Stimulated activated CD4-positive, alpha-beta T cell treated with anti-CD3 and anti-CD28 coated beads, Interleukin-12 subunit alpha, Interleukin-12 subunit beta, amount 100 ng/mL, for 4 hours (primary cell): Measurements from ENCODE around the gene POC1B.

Experiments used
- DNase-seq: peaks from one replicate; pipeline ENCODE4 v3.0.0-alpha.2; 2020

The POC1B gene

DNA sequence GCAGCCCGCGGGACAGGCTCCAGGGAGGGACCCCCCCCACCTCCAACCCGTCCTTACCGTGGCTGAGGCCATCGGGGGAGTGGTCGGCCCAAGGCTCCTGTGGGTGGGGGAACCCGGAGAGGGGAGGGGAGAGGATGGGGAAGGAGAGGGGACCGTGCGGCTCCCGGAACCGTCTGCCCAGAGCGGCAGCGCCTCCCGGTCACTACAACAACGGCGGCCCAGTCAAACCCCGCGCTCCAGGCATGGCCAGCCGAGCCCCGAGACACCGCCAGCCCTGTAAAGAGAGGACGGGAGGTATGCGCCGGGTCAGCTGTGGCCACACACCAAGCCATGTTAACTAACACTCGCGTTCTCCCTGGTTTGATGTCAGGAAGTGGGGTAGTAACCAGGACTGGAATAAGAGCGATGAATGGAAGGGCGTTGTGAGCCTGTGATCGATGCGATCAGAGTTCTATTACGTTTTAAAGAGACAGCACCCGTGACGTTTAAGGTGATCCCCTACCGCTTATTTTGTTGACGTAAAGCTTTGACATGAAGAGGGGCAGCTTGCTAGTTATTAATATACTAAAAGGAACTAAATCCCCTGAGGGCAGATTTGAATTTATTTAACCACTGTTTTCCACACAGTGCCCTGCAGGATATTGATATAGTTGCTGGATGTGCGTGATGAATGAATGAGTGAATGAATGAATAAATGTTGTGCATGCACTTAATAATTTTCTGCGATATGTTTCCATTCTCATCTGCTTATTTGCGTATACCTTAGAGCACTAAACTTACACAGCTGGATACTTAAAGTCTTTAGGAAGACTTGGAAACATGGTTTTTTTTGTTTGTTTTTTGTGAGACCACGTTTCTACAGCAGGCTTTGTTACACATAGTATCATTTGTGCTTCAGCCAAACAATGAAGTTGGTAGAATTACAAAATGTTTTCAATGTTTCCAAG is at the start of gene POC1B:
Gene POC1B, minus strand, starts transcription at position 224 of the 947 bp plus-strand sequence. Its CDS starts 152 bp downstream, at position 72.
- DNase-seq: peak; percentile 75

DNA sequence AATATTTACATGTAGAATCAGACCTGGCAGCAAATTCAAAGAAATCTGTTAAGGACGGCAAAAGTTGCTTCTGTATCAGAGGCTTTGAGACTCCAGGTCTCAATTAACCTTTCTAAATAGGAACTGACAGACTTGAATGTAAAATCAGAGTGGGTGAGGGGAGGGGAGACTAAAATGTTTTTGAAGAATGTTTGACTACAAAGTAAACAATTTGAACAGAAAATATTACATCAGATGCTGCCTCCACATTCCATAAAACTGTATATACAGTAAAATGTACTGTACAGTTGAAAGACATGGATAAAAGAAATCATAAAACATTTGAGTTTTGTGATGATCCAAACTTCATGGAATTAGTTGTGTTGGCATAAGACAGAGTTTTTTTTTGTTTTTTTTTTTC is 49.5 kb upstream of the POC1B start:
- no peak for DNase-seq

DNA sequence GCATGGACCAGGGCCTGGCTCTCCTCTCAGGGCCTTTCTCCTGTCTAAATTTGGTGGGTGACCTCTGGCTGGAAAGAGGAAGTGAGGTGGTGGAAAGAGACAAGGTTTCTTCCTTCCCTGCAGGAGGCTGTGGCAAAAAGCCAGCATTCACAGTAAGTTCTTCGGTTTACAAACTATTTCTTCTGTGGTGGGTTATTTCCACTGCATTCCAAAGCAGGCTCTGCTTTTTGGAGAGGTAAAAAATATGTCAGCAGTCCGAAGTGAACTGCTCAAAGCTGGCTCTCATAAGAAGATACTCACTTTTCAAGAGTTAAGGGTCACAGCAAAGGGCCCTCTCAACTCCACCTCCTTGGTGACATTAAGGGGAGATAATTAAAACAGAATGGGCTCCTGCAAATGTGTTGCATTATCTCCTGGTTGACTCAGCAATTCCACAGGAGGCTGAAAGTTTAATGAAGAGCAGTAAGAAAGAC is 48.9 kb upstream of the POC1B start:
- DNase-seq: no peak

DNA sequence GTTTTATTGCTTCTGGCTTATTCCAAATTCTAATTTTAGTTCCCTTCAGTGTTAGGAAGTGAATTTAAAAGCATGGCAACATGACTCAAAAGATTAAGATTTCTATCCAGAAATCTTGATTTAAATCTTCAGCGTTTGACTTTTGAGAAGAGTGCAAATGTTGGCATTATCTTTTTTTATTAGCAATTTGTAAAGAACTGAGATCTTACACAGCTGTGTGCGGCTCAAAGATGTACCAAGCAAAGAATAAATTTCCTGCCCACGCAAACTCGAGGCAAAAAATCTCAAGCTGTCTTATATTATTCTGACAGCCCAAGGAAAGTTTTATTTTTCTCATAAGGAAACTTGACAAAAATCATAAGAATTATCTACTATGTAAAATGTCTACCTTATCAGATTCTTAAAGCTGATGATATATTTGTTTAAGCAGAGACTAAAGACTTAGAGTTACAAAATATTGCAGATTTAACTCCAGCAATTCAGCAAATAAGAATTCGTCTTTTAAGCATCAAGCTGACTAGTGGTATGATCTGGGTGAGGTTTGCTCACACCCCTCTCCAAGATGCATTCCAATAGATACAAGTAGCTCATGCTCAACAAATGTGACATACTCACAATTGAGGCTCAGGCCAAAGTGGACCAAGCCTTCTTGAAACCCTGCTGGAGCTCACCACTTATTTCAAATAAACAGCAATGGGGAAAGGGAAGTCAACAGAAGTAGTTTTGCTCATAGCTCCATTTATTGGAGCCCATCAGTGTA is 47.4 kb upstream of the POC1B start:
- DNase-seq: no peak

DNA sequence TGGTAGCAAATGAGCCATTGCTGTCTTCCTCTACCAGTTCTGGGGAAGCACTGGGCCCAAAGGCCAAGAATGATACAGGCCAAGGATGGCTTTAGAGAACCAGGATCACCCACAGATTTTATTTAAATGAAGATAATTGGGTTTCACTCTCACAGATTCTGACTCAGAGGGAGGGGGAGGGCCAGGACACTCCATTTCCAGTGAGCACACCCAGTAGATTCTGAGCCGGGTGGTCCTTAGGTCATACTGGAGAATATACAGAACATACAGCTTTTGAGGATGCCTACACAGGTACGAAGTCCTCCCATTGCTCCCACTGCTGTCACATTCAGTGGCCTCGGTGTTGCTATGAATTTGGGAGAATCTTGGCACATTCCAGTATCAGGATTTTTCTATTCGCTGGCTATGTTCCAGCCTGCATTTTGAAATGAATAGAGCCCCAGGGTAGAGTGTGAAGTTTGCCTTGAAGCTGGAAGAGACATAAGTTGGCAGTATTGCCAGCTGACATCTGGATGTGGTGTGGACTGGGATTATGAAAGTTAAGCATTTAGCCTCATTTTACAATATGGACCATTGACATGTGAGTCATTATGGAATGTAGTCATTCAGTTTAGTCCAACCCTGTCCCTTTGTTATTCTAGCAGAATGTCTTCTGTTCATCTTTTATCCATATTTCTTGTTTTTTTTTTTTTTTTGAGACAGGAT is 45.8 kb upstream of the POC1B start:
- no peak for DNase-seq

DNA sequence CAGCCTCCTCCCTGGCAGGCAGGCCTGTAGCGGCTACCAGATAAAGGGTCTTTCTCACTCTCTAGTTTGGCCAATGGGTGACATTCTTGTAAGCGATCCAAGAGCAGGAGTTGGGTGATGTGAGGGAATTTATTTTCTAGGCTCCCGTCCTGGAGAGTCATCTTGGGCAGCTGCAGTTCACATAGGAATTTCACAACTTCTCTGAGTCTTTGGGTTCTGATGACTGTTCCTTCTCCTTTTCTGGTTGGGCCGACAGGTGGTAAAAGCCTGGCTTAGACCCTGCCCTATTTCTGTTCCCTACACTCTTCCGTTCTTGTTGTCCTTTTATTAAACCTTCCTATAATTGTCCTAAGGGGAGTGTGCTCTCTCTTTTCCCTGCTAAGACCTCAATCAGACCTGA is 42.6 kb upstream of the POC1B start:
- no peak for DNase-seq

DNA sequence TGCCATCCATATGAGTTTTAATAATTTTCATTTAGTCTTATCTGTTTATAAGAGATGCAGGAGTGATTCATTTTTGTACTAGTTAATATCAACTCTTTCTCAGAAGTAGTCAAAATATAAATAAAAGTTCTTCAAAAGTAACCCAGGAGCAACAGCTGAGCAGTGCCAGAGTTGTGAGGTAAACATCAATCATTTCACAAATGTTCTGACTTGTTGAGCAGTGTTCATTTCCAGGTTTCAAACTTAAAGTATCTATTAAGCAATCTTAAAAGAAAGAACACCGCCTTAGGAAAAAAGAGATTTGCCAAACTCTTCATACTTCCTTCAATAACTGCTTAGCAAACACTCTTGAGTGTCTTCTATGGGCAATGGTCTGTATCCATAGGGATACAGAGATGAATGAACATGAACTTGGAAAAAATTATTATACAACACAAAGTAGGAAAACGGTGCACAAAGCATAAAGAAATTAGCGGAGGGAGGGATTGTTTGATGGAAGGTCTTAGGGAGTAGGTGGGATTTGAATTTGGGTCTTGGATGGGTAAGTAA is 41.9 kb upstream of the POC1B start:
- no peak for DNase-seq

DNA sequence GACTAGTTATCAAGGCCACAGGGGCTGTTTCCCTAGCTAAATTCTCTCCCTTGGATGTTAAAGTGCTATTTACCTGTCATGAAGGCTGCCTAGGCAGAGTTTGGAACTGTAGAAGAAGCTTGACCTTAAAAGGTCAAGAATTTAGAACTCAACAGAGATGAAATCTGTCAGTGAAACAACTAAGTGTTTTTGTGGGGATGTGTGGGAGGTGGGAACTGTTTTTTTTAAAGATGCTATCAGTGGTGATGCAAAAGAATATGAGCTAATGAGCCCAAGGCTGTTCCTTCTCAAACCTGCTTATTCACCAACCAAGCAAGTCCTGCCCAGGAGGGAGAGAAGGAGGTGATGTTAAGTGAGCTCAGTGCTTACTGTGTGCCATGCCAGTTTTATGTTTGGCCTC is 40.8 kb upstream of the POC1B start:
- no peak for DNase-seq

DNA sequence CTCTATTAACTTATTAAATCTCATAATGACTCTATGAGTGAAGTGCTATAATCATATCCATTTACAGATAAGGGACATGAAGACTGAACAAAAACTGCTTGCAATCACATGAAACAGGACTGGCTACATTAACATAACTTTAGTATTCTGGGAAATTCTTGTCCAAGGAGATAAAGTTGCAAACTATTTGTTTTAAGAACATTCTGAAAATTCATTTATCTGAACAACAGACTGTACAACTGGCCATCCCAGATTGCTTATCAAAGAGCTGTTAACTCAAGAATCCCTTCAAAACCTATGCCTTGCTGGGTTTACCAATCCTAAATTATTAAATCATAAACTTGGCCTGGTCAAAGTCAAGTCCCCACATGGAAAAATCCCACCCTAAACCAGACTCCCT is 39.2 kb upstream of the POC1B start:
- no peak for DNase-seq

DNA sequence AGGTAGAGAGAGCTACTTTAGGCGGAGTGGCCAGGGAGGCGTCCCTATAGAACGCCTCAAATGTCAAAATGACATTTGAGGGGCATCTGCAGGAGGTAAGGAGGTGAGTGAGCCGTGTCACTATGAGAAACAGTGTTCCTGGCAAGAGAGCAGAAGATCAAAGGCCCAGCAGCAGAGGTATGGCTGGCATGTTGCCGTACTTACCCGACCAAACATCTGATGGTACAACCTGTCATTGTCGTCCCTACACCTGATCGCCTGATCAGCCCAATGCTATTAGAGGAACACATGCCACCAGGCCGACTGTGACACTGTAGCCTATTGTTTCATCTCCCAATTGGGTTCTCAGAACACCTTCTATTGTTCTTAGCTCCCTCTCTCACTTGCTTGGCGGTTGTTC is 33.9 kb upstream of the POC1B start:
- no peak for DNase-seq

DNA sequence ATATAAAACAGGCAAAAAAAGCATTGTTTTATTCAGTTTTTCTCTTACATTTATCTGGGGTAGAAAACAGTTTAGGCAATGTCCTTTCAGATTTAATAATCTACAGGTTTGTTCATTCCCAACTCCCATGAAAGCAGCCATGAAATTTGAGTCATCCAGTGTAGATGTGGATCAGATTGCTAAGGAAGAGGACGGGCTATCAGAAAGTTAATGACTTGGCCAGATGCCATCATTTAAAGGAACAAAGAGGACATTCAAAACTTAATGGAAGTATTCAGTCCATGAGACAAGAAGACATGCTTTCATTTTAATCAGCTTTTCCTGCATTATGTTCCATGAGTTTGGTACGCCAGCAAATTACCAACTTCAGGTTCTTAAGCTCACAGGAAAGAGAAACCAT is 31.1 kb upstream of the POC1B start:
- no peak for DNase-seq

DNA sequence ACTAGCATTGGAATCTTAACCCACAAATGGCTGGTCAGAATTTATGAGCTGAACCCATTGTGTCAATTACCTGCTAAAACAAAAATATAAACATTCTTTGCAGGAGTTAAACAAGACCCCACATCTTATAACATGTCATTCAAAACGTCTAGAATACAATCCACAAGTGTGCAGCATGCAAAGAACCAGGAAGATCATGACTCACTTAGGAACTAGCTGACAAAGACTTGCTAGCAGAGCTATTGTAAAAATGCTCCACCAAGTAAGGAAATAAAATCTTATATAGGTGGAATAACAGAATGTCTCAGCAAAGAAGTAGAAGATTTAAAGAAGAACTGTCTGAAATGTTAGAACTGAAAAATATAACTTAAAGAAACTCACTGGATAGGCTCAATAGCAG is 26.5 kb upstream of the POC1B start:
- DNase-seq: no peak

DNA sequence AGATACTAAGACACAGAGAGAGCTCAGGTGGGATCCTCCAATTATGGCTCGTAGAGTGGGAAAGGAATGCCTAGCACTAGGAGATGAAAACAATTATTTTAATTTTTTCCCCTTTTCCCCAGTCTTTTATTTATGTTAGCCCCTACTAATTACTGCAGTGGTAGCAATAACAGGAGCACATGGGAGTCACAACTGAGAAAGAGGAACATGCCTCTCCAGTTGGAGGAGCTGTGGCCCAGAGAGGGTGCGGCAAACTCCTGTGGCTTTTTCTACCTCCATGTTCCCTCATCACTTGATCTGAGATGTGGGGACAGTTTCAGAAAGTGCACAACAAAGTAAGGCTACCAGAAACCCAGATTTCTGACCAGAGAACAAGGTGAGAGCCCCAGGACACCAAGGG is 25.9 kb upstream of the POC1B start:
- DNase-seq: no peak

DNA sequence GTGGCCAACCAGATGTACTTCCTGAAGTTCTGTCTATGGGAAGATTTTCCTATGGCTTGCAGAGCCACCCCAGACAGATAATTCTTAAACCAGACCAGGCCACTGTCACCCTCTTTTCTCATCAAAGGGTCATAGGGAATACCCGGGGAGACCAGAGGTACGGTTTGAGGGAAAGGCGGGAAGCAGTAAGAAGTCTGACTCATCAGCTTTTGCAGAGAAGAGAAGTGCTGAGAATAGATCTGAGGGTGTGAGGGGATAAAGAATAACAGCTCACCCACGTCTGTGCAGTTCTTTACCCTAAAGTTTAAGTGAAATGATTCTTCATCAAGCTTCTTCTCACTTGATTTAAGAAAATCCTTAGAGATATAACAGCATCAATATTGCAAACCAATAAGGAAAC is 21.3 kb upstream of the POC1B start:
- no peak for DNase-seq

DNA sequence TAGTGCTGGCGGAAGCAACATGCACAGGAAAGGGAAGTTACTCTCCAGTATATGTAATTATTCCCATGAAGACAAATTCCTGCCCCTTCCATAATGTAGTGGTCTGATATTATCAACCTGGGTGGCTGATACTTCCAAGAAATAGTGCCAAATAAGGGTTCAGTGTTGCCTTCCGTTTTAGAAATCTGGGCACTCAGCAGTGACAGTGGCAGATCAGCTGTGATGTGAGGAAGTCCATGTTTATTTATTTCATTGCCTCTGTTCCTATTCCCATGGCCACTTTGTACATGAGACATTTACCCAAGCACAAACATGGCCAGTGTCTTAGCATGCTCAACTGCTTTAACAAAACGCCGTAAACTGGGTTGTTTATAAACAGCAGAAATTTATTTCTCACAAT is 20.3 kb upstream of the POC1B start:
- DNase-seq: no peak

DNA sequence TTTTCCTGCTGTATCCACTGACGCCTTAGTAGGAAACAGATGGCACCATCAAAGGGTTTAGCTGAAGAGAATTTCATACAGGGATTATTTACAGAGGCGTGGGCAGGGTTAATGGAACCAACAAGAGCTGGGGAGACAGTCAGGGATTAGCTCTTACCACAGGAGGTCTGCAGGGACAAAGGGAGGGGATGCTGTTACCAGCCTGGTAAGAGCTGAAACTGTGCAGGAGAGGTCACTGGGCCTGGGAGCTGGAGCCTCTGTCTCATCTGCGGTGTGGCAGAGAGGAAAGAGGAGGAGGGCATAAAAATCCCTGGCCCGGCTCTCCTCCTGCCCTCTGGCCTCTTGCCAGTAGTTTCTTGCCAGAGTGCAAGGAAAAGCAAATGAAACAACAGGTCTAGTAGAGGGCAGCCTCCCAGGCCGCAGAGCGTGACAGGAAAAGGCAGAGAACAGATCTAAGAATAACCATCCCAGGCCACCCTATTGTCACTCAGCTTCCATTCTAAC is 18.9 kb upstream of the POC1B start:
- no peak for DNase-seq

DNA sequence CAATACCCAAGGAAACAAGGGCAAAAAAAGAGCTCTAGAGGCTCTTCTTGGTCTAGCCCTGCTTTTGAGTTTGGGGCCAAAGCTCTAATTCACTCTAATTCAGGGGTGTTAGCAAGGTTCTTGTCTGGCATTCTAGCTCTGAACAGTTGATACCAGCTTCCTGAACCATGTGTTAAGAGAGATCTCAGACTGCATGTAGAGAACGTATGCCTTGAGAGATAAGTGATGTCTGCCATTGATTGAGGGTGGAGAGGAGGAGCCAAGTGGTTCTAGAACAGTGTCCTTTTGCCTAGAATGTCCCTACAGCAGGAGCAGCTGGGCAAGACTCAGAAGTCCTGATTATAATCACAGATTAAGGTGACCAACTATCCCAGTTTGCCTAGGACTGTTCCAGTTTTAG is 18.2 kb upstream of the POC1B start:
- DNase-seq: no peak

DNA sequence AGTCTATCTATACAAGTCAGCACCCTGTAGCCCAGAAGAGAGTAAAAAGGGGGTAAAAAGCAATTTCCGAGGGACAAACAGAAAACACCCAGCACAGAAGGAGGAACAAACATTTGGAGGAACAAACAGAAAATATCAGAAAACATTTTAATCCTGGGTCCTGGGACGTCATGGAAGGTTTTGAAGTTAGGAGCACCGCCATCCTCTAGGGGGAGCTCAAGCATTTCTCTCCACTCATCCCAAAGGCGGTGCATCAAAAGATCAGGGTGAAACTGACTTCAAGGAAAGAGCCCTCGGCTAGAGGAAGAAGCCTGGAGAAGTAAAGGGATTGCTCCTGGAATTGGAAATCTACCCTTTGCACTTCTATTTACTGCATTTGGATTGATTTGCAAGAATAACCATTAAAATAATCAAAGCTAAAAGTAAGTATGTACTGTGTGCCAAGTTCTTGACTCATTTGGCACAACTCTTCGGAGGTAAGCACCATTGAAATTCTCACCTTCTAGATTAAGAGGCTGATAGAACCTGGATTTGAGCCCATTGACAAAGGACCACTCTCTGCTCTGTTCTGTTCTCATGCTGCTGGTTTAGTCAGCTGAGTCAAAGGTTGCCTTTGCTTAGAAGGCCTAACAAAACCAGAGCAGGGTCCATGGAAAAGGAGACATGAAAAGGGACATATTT is 17.2 kb upstream of the POC1B start:
- DNase-seq: peak; percentile 48

DNA sequence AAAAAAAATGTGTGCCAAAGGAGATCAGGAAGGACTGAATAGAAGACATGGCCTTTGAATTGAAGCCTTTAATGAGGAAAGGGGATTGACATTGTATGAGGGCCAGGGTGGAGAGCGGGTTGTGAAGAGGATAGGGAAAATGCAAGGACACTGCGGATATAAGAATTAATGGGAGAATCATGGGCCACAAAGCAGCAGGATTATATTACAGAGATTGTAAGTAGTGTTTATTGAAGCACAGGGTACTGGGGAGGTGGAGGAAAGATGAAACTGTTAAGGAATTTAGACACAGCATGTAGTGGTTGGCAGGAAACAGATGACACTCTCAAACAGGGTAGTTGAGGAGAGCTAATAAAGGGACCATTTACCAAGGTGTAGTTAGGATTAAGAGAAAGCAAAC is 16.4 kb upstream of the POC1B start:
- no peak for DNase-seq

DNA sequence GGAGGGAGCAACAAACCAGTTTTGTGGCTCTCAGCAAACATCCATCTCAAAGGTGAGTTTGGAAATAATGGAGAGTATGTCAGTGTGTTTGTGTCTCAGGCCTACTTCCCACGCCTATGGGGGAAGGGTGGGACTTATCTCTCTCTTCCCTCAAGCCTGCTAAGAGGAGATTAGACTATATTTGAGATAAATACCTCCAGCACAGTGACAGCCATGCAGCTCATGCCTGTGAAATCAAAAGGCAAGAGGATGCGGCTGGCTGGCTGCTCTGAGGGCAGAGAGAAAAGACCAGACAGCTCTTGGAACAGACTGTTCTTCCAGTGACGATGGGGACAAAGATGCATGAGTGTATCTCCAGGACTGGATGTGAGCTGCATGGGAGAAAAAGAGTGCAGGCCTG is 14.7 kb upstream of the POC1B start:
- DNase-seq: no peak

DNA sequence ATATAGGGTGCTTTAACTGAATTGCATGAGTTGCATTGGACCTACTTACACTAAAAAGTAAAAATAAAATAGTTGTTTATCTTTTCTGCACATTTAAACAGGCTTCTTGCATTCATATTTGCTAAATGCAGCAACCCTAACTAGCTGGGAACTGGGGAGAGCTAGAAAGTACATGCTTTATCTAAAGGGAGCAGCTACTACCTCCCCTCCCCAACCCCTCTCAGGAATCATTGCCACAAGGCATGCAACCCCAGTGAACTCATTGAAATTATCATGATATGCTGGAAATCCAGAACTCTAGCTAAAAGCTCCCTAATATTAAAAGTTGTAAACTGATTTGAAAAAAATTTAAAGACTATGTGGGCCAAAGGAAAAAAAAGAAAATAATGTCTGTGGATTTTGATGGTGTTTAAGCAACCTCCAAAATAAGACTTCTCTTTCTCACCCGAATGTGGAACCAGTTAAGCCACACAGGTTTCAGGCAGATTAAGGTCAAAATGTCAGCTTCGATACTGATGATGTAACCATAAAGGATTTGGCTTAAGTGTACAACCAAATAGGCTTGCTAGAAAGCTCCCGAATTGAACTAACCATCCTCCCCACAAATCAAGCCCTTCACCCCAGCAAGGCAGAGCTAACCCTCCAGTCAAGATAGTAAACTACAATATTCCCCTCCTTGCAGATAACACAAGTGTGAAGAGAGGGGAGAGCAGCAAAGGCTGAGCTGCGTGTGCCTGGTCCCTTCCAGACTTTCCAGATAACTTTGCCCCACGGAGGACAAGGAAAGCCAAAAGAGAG is 13.8 kb upstream of the POC1B start:
- no peak for DNase-seq
